SK-N-SH (cell line): ENCODE results near the gene KIF9. TPM values are rescaled to one million over a fixed set of nuclear protein-coding genes. Genes with fewer than 3 reads are reported as not detected.

Source experiments
- CTCF ChIA-PET: fragments of 300-600, 350-600 bp; formaldehyde crosslinking; extraction: SDS; loops from one replicate; lab custom pipeline; 2021; lab: Yijun Ruan, JAX
- POLR2A ChIA-PET: fragments of 350-600 bp; sonication (Branson Sonifier 250); formaldehyde crosslinking; extraction: SDS; loops from one replicate; lab custom pipeline; 2020; ENCODE audit warnings: antibody characterized with exemption, inconsistent platforms; lab: Yijun Ruan, JAX
- DNase-seq: peaks from one replicate; pipeline ENCODE4 v3.0.0; 2012
- H2AFZ ChIP-seq: fragments of 200-600 bp; sonication (generic); 2 replicates; pipeline ENCODE4 v1.8.1; 2016; ENCODE audit warnings: antibody characterized with exemption, mild to moderate bottlenecking, low read depth
- H3F3A ChIP-seq: fragments of 200-600 bp; sonication (generic); replicated peaks from 2 replicates; pipeline ENCODE3; 2016; ENCODE audit warnings: antibody characterized with exemption, mild to moderate bottlenecking; ENCODE audit not compliant: insufficient read depth
- H3K27ac ChIP-seq, 2 experiments: fragments of 200-500 bp in 1 of 2; fragments of 200-600 bp in 1 of 2; sonication (Bioruptor generic) in 1 of 2; sonication (generic), shearing (Covaris generic) in 1 of 2; 2 replicates each; pipeline versions ENCODE4 v1.5.1 to v1.6.1; 2014 to 2016; ENCODE audit warnings: low read depth in 2 of 2, inconsistent platforms in 1 of 2, low read length in 1 of 2, mild to moderate bottlenecking in 1 of 2, mixed read lengths in 1 of 2
- H3K27me3 ChIP-seq: fragments of 200-600 bp; sonication (generic), shearing (Covaris generic); 2 replicates; pipeline ENCODE4 v1.6.1; 2016; ENCODE audit warnings: mixed run types; ENCODE audit not compliant: insufficient read depth
- H3K36me3 ChIP-seq, 2 experiments: fragments of 200-500 bp in 1 of 2; fragments of 200-600 bp in 1 of 2; sonication (Bioruptor generic) in 1 of 2; sonication (generic) in 1 of 2; replicated peaks in 1 of 2; 2 replicates each; pipeline versions ENCODE3 to v1.5.1; 2014 to 2016; ENCODE audit warnings: low read length in 1 of 2, mild to moderate bottlenecking in 1 of 2; ENCODE audit not compliant: insufficient read depth in 2 of 2, control insufficient read depth in 1 of 2
- H3K4me1 ChIP-seq, 2 experiments: fragments of 200-500 bp in 1 of 2; fragments of 200-600 bp in 1 of 2; sonication (Bioruptor generic) in 1 of 2; sonication (generic), shearing (Covaris generic) in 1 of 2; 2 replicates each; pipeline versions ENCODE4 v1.5.1 to v1.6.1; 2014 to 2016; ENCODE audit warnings: low read depth in 1 of 2, low read length in 1 of 2, mixed run types in 1 of 2; ENCODE audit not compliant: insufficient read depth in 2 of 2, control insufficient read depth in 1 of 2
- H3K4me2 ChIP-seq: fragments of 200-600 bp; sonication (generic), shearing (Covaris generic); 2 replicates; pipeline ENCODE4 v1.6.1; 2017; ENCODE audit warnings: mixed run types
- H3K4me3 ChIP-seq, 2 experiments: fragments of 200-500 bp in 1 of 2; fragments of 200-600 bp in 1 of 2; sonication (Bioruptor generic) in 1 of 2; sonication (generic), shearing (Covaris generic) in 1 of 2; 2 replicates each; pipeline versions ENCODE4 v1.5.1 to v1.8.1; 2014 to 2016; ENCODE audit warnings: low read depth in 2 of 2, inconsistent platforms in 1 of 2, low read length in 1 of 2, mild to moderate bottlenecking in 1 of 2, mixed read lengths in 1 of 2, moderate library complexity in 1 of 2
- H3K79me2 ChIP-seq: fragments of 200-600 bp; sonication (generic); 2 replicates; pipeline ENCODE4 v1.8.1; 2017; ENCODE audit warnings: mild to moderate bottlenecking; ENCODE audit not compliant: insufficient read depth
- H3K9ac ChIP-seq: fragments of 200-600 bp; sonication (generic); 2 replicates; pipeline ENCODE4 v1.6.1; 2017; ENCODE audit warnings: mixed run types
- H3K9me2 ChIP-seq: fragments of 200-600 bp; sonication (generic); 2 replicates; pipeline ENCODE4 v1.6.1; 2017; ENCODE audit warnings: mixed run types
- H3K9me3 ChIP-seq: fragments of 200-600 bp; sonication (generic); 2 replicates; pipeline ENCODE4 v1.6.1; 2017; ENCODE audit warnings: mixed run types, mild to moderate bottlenecking, moderate library complexity
- H4K20me1 ChIP-seq: fragments of 200-600 bp; sonication (generic); 2 replicates; pipeline ENCODE4 v1.6.1; 2017; ENCODE audit warnings: mild to moderate bottlenecking, mixed run types; ENCODE audit not compliant: insufficient read depth
- CTCF ChIP-seq: fragments of 200-600 bp; sonication (generic); IDR thresholded peaks from 2 replicates; pipeline ENCODE4 v1.6.1; 2017; ENCODE audit warnings: antibody characterized with exemption, mild to moderate bottlenecking, moderate library complexity
- ELF1 ChIP-seq: IDR thresholded peaks from 2 replicates; pipeline ENCODE4 v1.4.0; 2012
- FOSL2 ChIP-seq: IDR thresholded peaks from 2 replicates; pipeline ENCODE4 v1.4.0; 2012; ENCODE audit warnings: low read depth, mild to moderate bottlenecking, moderate library complexity, borderline replicate concordance
- MAX ChIP-seq: IDR thresholded peaks from 2 replicates; pipeline ENCODE4 v1.4.0; 2012; ENCODE audit warnings: low read depth
- MEF2A ChIP-seq: IDR thresholded peaks from 2 replicates; pipeline ENCODE4 v1.4.0; 2012; ENCODE audit warnings: low read depth, borderline replicate concordance
- MXI1 ChIP-seq: IDR thresholded peaks from 2 replicates; pipeline ENCODE4 v1.6.1; 2012; ENCODE audit warnings: mild to moderate bottlenecking, low read depth, low read length, improper control_type of control experiment
- NFIC ChIP-seq: IDR thresholded peaks from 2 replicates; pipeline ENCODE4 v1.4.0; 2012; ENCODE audit warnings: borderline replicate concordance
- PBX3 ChIP-seq: IDR thresholded peaks from 2 replicates; pipeline ENCODE4; 2012
- POLR2AphosphoS5 ChIP-seq: IDR thresholded peaks from 2 replicates; pipeline ENCODE4 v1.6.1; 2012; ENCODE audit warnings: low read depth, low read length
- RFX5 ChIP-seq: IDR thresholded peaks from 2 replicates; pipeline ENCODE4 v1.6.1; 2012; ENCODE audit warnings: mild to moderate bottlenecking, improper control_type of control experiment, low read length
- TAF1 ChIP-seq: IDR thresholded peaks from 2 replicates; pipeline ENCODE4 v1.6.1; 2012; ENCODE audit warnings: low read depth, mild to moderate bottlenecking, low read length, moderate library complexity, borderline replicate concordance
- TCF12 ChIP-seq: IDR thresholded peaks from 2 replicates; pipeline ENCODE4 v1.4.0; 2012
- TEAD4 ChIP-seq: IDR thresholded peaks from 2 replicates; pipeline ENCODE4 v1.4.0; 2012; ENCODE audit warnings: mild to moderate bottlenecking, borderline replicate concordance; ENCODE audit not compliant: insufficient read depth
- USF2 ChIP-seq: fragments of 150-350 bp; IDR thresholded peaks from 2 replicates; pipeline ENCODE4 v1.6.1; 2017; ENCODE audit warnings: antibody characterized with exemption, low read length, low read depth, borderline replicate concordance
- ZBTB33 ChIP-seq: IDR thresholded peaks from 2 replicates; pipeline ENCODE4 v1.4.0; 2012; ENCODE audit warnings: low read depth, borderline replicate concordance
- WGBS: methylation state at CpG from one replicate; pipeline ENCODE4 v1.1.6; 2017; ENCODE audit warnings: low lambda C conversion rate; 5-methylcytosine and 5-hydroxymethylcytosine counted together
- polyA plus RNA-seq, 3 experiments: library from polyadenylated mRNA; depleted of rRNA; stranded (reverse); fragments of >200 nt; gene quantifications; 2 replicates each; pipeline ENCODE4 v1.2.3, GENCODE V29; 2012
- TF ChIP-seq, protein P1 (sequence below): IDR thresholded peaks from 2 replicates; pipeline ENCODE4 v1.4.0; 2012; ENCODE audit warnings: low read depth, borderline replicate concordance

The KIF9 gene
- polyA plus RNA-seq, 1 of the 3 experiments (the other 2 are of a cell fraction): 31.8 TPM

GRCh38 chr3:47266709-47267489 lies 15.7 kb downstream of the KIF9 start (continued):
- TF ChIP-seq POLR2AphosphoS5 (peak; percentile 19; the same call in 1 of the 2 replicates), ZBTB33 (no peak), MEF2A (no peak), PBX3 (no peak), FOSL2 (peak; percentile 52; the same call in 1 of the 2 replicates), ELF1 (no peak), TCF12 (peak; percentile 74; the same call in 1 of the 2 replicates), MXI1 (peak; percentile 20; the same call in 1 of the 2 replicates), TEAD4 (no peak), TAF1 (no peak), NFIC (peak; percentile 86), USF2 (no peak)
- TF ChIP-seq, protein P1, sequence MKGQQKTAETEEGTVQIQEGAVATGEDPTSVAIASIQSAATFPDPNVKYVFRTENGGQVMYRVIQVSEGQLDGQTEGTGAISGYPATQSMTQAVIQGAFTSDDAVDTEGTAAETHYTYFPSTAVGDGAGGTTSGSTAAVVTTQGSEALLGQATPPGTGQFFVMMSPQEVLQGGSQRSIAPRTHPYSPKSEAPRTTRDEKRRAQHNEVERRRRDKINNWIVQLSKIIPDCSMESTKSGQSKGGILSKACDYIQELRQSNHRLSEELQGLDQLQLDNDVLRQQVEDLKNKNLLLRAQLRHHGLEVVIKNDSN: no peak

DNA sequence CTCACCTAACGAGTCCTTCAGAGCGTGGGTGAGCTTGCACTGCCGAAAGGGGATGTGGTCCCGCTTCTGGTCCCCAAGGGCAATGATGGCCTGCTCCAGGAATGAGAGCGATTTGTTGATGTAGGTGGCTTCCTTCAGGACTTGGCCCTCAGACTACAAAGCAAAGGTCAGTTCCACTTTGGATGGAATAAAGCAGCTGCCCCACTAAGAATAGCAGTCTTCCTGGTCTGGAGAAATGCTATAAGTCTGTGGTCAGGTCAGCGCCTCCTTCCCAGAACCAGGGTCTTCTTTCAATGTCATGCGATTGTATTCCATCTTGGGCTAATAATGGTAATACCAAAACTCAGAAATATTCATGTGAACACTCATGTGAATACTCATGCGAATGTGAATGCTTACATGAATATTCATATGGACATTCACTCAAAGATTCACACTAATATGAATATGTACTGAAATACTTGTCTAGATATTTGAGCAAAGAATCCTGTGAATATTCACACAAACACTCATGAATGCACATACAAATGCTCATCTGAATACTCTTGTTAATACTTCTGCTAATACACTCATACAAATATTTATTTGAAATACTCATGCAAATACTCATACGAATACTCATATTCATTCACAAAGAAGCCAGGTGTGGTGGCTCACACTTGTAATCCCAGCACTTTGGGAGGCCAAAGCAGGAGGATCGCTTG lies 16.7 kb downstream of the KIF9 start:
- H3K9me2 ChIP-seq: no peaks in the 10 kb centered on the region
- H4K20me1 ChIP-seq: no peaks in the 10 kb centered on the region
- H3K27ac ChIP-seq: no peak overlapping the region
- no peak overlapping the region for H3K9ac ChIP-seq
- H3K27me3 ChIP-seq: no peaks in the 10 kb centered on the region
- H3K4me3 ChIP-seq: no peak overlapping the region
- no peaks in the 10 kb centered on the region for H3F3A ChIP-seq
- no peak for TF ChIP-seq RFX5
- TF ChIP-seq CTCF: no peak
- no peak for TF ChIP-seq MAX
- ChIA-PET CTCF (interaction anchor here (1.5 to 2.1 kb wide), 2 partner anchors 11 to 15 kb away, joined by 3 to 5 read pairs; no protein-coding TSS in a partner anchor), POLR2A (interaction anchor here (1.3 kb wide), 1 partner anchor 115 kb away, joined by 3 read pairs; the partner anchor contains the start of gene PTPN23)
- DNase-seq: no peak
- peaks cover 7 to 8% of the 10 kb centered on the region in 2 experiments; a peak in 1 of 4 replicates for H3K4me1 ChIP-seq
- WGBS: 93% methylated on average over 9 of the region's 10 CpGs
- no peak overlapping the region for H2AFZ ChIP-seq
- no peaks in the 10 kb centered on the region for H3K79me2 ChIP-seq
- H3K4me2 ChIP-seq: no peak overlapping the region
- H3K9me3 ChIP-seq: no peaks in the 10 kb centered on the region
- no peaks in the 10 kb centered on the region for H3K36me3 ChIP-seq
